Small intestine (tissue), 16 donors: ENCODE measurements around the gene MAP2K7. TPM values are rescaled to one million over a fixed set of nuclear protein-coding genes. Genes with fewer than 3 reads are reported as not detected.

Experiments used
- DNase-seq, 2 donors: peaks; one replicate each; pipeline versions ENCODE4 v3.0.0 to v3.0.0-alpha.2; 2013
- FAIRE-seq: peaks from 2 replicates; lab custom pipeline; 2012; peaks lifted over from hg19 to GRCh38; lab: Jason Lieb, UNC
- H3K27ac ChIP-seq, 3 donors: one replicate each; pipeline ENCODE4 v1.5.1; 2013; ENCODE audit warnings: low read length in 2 of 3, mild to moderate bottlenecking in 2 of 3, control low read depth in 1 of 3, inconsistent platforms in 1 of 3, low read depth in 1 of 3, moderate library complexity in 1 of 3
- H3K27me3 ChIP-seq, 3 donors: one replicate each; pipeline ENCODE4 v1.6.1; 2013; ENCODE audit warnings: low read length in 3 of 3, inconsistent platforms in 1 of 3; ENCODE audit not compliant: control insufficient read depth in 3 of 3, insufficient read depth in 3 of 3
- H3K36me3 ChIP-seq, 3 donors: one replicate each; pipeline ENCODE4 v1.6.1; 2013; ENCODE audit warnings: low read length in 3 of 3, inconsistent platforms in 1 of 3, low read depth in 1 of 3, mild to moderate bottlenecking in 1 of 3, moderate library complexity in 1 of 3; ENCODE audit not compliant: control insufficient read depth in 3 of 3, insufficient read depth in 2 of 3
- H3K4me1 ChIP-seq, 3 donors: one replicate each; pipeline ENCODE4 v1.6.1; 2013; ENCODE audit warnings: low read length in 2 of 3, inconsistent platforms in 1 of 3, low read depth in 1 of 3, mild to moderate bottlenecking in 1 of 3, moderate library complexity in 1 of 3; ENCODE audit not compliant: control insufficient read depth in 3 of 3, insufficient read depth in 2 of 3
- H3K4me3 ChIP-seq, 3 donors: one replicate each; pipeline ENCODE4 v1.5.1; 2013; ENCODE audit warnings: low read length in 3 of 3, control low read depth in 1 of 3, inconsistent platforms in 1 of 3, low read depth in 1 of 3, mild to moderate bottlenecking in 1 of 3, moderate library complexity in 1 of 3
- H3K9me3 ChIP-seq, 2 donors: one replicate each; pipeline ENCODE4 v1.6.1; 2013; ENCODE audit warnings: low read depth in 1 of 2, low read length in 1 of 2; ENCODE audit not compliant: control insufficient read depth in 2 of 2, insufficient read depth in 1 of 2
- WGBS, 3 donors: extraction: QIAGEN DNeasy Blood & Tissue Kit; methylation state at CpG; one replicate each; pipeline ENCODE4 v1.1.7; 2013; 5-methylcytosine and 5-hydroxymethylcytosine counted together
- long read RNA-seq, 10 donors: transcript quantifications; one replicate each; lab custom pipeline, GENCODE V29; 2026
- polyA plus RNA-seq, 4 donors: library from polyadenylated mRNA; stranded (reverse) in 3 of 4; unstranded in 1 of 4; fragments of 200-250 nt in 3 of 4; fragments of 120-200 nt in 1 of 4; gene quantifications; one replicate each; pipeline versions ENCODE4 v1.2.1 to v1.2.3, GENCODE V29; 2013
- donor health status: healthy with polysubstance abuse.
- donor health status: control.
- donor health status: control.
- donor health status: Bipolar disorder and iron deficiency.
- donor health status: healthy.

Gene MAP2K7
- polyA plus RNA-seq, result 10 to 100 TPM; 17.3 to 27.5 (median 21.6) TPM
- long read RNA-seq, donor 1, result 0 reads
- long read RNA-seq, donor 2, partial matches to known transcripts, result 0 of 3 reads
- long read RNA-seq, donor 2, other reads (novel, unspliced or antisense), result 0 of 3 reads
- long read RNA-seq, donor 3, partial matches to known transcripts, result 0 of 1 reads
- long read RNA-seq, donor 3, other reads (novel, unspliced or antisense), result 0 of 1 reads
- long read RNA-seq, donor 4, result 0 reads
- long read RNA-seq, donor 5, partial matches to known transcripts, result 0 of 1 reads
- long read RNA-seq, donor 5, other reads (novel, unspliced or antisense), result 0 of 1 reads
- long read RNA-seq, donor 6, partial matches to known transcripts, result 0 of 4 reads
- long read RNA-seq, donor 6, other reads (novel, unspliced or antisense), result 0 of 4 reads
- long read RNA-seq, donor 7, partial matches to known transcripts, result 0 of 4 reads
- long read RNA-seq, donor 7, other reads (novel, unspliced or antisense), result 0 of 4 reads
- long read RNA-seq, donor 8, result 0 reads
- long read RNA-seq, donor 9, result 0 reads
- long read RNA-seq, donor 10, partial matches to known transcripts, result 0 of 1 reads
- long read RNA-seq, donor 10, other reads (novel, unspliced or antisense), result 0 of 1 reads

DNA sequence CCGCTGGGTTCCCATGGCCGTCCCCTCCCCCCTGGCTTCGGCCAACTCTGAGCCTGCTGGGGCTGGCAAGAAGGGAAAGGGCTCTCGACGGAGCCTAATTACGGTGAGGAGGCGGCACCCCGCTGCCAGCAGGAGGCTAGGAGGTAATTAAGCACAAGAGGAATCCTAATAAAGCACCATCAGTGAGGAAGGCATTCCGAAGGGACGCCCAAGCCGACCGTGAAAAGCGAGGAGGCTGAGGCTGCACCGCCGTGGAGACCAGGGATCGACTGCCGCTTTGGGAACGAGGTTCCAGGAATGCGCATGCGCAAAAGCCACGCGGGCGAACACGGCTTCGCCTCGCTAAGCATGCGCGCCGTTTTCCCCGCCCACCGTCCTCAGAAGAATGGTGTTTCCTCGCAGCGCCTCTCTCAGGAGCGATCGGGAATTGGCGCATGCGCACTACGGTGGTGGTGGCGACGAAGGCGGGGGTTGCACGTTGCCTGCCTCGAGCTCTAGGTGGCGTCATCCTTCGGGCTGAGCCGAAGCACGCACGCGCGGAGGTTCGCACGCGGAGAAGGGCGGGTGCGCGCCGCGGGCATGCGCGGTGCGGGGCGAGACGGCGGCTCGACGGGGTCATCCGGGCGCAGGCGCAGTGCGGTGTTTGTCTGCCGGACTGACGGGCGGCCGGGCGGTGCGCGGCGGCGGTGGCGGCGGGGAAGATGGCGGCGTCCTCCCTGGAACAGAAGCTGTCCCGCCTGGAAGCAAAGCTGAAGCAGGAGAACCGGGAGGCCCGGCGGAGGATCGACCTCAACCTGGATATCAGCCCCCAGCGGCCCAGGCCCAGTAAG, at the start of gene MAP2K7:
MAP2K7 (plus strand) TSS at position 634 of the 830 bp plus-strand sequence; CDS start at position 702, 68 bp downstream.
- peak within 1 kb of the TSS; percentile 57 to 81 (median 73) for H3K4me3 ChIP-seq
- peak within 1 kb of the TSS; percentile 52 to 93 (median 87) for H3K27ac ChIP-seq
- H3K9me3 ChIP-seq, result no peaks in the 10 kb centered on the region
- 0 to 1% (median 0%) methylated on average over 59 to 89 of the region's 89 CpGs for WGBS, 3 donors
- FAIRE-seq, result no peak
- no peaks in the 10 kb centered on the region for H3K27me3 ChIP-seq
- DNase-seq, result peak; percentile 99 to 100
- peaks cover 0 to 24% (median 4%) of the 10 kb centered on the region in 3 donors for H3K4me1 ChIP-seq
- peaks cover 0 to 37% (median 2%) of the 10 kb centered on the region in 3 donors for H3K36me3 ChIP-seq

DNA sequence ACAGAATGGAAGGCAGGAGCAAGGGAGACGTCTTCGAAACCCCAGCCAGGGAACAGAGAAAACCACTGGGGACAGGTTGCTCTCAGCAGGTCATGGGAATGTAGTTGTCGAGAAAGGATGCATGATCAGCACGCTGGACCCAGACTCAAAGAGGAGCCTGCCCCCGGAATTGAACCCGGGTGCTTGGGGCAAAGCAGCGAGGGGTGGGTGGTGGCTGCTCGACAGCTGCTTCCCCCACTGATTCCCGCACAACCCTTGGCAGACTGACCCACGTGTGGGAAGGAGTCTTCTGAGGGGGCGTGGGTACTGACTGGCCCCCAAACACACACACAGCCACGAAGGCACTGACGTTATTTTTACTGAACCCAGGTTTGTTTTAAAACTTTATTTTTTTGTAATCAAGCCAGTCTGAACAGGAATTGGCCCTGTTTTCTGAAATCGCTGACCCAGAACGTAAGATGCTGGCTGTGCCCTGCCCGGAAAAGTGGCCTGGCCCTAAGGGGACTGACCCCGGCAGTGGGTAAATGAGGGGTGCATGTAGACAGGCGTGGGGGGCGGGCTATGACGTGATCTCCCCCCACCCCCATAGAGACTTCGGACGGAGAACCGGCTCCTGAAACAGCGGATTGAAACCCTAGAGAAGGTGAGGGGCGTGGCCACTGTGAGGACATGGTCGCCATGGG, 48.1 kb upstream of the MAP2K7 start:
- DNase-seq (no peak), FAIRE-seq (no peak)
- no peak overlapping the region for H3K4me3 ChIP-seq
- H3K9me3 ChIP-seq, result no peaks in the 10 kb centered on the region
- peaks cover 0 to 17% (median 3%) of the 10 kb centered on the region in 3 donors for H3K27me3 ChIP-seq
- no peak overlapping the region for H3K27ac ChIP-seq
- H3K4me1 ChIP-seq, result peaks cover 0 to 20% (median 0%) of the 10 kb centered on the region in 3 donors
- 89 to 91% (median 90%) methylated on average over 26 of the region's 26 CpGs for WGBS, 3 donors
- peaks cover 0 to 9% (median 0%) of the 10 kb centered on the region in 3 donors for H3K36me3 ChIP-seq

DNA sequence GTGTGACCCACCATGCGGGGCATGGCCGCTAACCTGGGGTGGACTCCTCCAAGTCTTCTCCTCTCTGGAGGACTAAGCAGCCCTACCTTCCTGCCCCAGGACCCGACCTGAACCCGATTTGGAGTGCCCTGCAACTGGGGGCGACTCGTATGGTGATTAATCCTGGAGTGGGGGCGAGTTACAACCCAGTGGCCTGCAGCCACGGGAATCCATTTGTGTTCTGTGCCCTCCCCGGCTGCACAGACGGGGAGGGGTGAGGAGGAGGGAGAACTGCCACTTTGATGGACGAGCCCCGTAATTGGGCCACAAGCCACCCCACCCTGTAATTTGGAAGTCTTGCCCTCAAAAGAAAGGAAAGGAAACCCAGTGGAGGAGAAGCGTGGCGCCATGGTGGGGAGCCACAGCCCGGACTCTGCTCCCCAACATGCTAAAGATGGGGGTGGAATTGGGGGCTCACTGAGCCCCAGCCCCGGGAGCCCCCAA, 47.5 kb upstream of the MAP2K7 start:
- Histone ChIP-seq H3K4me3 (no peak overlapping the region), H3K27ac (no peak overlapping the region), H3K9me3 (no peaks in the 10 kb centered on the region), H3K36me3 (peaks cover 0 to 9% (median 0%) of the 10 kb centered on the region in 3 donors), H3K4me1 (peaks cover 0 to 22% (median 0%) of the 10 kb centered on the region in 3 donors), H3K27me3 (peaks cover 0 to 23% (median 5%) of the 10 kb centered on the region in 3 donors)
- 86 to 92% (median 91%) methylated on average over 16 of the region's 16 CpGs for WGBS, 3 donors
- no peak for DNase-seq
- FAIRE-seq, result no peak

DNA sequence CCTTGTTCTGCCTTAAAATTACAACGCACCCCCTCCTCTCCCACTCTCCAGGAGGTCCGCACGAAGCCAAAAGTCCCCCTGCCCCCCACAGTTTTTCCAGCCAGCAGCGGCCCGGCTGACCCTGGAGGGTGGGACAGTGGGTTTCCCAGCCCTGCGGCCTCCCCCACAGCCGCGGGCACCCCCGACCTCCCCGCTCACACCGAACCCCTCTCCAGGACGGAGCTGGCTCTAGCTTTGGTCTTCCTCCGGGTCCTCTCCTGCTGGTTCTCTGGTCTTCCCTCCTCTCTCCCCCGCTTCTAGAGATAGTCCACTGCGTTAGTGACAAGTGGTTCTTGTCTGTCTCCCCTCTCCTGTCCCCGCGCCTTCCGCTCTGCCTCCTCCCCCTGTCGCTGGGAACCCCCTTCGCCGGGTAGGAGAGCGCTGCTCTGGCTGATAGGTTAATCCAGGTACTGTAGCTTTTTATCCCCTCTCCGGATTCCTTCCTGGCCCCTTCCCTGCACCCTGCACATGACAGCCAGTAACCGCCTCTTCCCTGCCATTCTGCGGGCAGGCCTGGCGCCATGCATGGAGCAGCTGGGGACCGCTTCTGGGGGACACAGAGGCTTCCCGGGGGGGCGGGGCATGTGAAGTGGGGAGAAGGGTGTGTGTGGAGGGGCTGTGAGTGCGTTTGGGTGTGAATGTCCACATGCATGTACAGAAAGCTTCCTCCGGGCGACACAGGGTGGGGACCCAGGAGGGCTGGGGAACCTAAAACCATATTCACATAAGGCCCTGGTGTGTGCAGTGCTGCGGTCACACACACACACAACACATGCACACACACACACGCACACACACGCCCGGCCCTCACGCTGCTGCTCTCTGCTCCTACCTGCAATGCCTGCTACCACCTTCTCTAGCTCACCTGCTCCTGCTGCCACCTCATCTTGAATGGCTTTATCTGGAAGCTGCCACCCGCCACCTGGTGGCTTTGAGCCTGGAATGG, 46.7 kb upstream of the MAP2K7 start:
- DNase-seq (no peak), FAIRE-seq (no peak)
- WGBS, 3 donors, result 80 to 85% (median 83%) methylated on average over 35 to 38 of the region's 38 CpGs
- Histone ChIP-seq H3K36me3 (peaks cover 0 to 9% (median 0%) of the 10 kb centered on the region in 3 donors), H3K27me3 (peaks cover 3 to 31% (median 7%) of the 10 kb centered on the region in 3 donors), H3K27ac (no peak overlapping the region), H3K9me3 (no peaks in the 10 kb centered on the region), H3K4me1 (peaks cover 0 to 31% (median 7%) of the 10 kb centered on the region in 3 donors), H3K4me3 (no peak overlapping the region)

DNA sequence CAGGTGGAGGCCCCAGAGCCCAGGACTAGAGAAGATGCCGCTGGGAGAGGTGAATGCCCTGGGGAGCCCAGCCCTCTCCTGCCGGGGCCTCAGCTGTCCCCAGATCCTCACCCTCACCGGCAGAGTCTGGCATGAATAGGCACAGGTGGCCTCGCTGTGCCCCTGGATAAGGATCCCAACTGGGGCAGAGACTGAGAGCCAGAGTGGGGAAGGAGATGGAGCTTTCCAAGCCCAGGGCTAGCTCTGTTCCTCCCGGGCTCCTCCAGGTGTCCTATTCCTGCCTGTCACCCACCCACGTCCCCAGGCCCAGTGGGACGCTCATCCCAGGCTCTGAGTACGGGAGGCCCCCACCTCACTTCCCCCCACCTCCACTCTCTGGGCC, 46.0 kb upstream of the MAP2K7 start:
- Histone ChIP-seq H3K4me3 (no peak overlapping the region), H3K36me3 (peaks cover 0 to 9% (median 0%) of the 10 kb centered on the region in 3 donors), H3K27ac (no peak overlapping the region), H3K9me3 (no peaks in the 10 kb centered on the region), H3K27me3 (peaks cover 3 to 35% (median 10%) of the 10 kb centered on the region in 3 donors), H3K4me1 (peaks cover 0 to 34% (median 8%) of the 10 kb centered on the region in 3 donors)
- FAIRE-seq (no peak), DNase-seq (no peak)
- 21 to 65% (median 44%) methylated on average over 8 of the region's 8 CpGs for WGBS, 3 donors

DNA sequence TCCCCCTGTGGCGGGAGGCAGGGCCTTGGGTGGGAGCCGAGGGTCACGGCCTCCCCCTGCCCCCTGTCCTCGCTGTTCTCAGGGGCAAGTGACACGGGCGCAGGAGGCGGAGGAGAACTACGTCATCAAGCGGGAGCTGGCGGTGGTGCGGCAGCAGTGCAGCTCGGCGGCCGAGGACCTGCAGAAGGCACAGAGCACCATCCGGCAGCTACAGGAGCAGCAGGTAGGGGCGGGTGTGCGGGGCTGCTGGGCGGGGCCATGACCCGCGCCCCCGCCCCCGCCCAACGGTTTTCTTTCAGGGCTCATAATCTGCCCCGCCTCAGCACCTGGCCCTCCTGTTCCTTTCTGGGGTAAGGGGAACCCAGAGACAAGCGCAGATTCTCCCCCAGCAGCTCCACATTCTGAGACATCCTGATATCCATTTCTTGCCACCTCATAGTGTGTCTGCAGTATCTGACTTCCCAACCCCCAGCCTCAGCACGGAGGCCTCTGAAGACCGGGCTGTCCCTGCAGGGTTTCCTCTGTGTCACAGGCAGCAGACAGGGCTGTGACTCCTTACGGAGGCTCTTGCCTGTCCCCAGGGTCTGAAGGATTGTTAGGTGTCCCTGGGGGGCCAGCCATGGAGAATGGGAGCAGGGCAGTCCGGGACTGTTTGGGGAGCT, 45.4 kb upstream of the MAP2K7 start:
- FAIRE-seq (no peak), DNase-seq (peak in 1 of 2 donors; percentile 59)
- H3K36me3 ChIP-seq, result peaks cover 0 to 9% (median 0%) of the 10 kb centered on the region in 3 donors
- WGBS, 3 donors, result 11 to 48% (median 25%) methylated on average over 23 to 29 of the region's 29 CpGs
- H3K9me3 ChIP-seq, result no peaks in the 10 kb centered on the region
- H3K27ac ChIP-seq, result no peak overlapping the region
- H3K4me3 ChIP-seq, result no peak overlapping the region
- H3K4me1 ChIP-seq, result peaks cover 0 to 34% (median 8%) of the 10 kb centered on the region in 3 donors
- H3K27me3 ChIP-seq, result peaks cover 3 to 35% (median 10%) of the 10 kb centered on the region in 3 donors
